GM19395 (cell line): ENCODE data around the gene RDH13.
"Not testable (repeated sequence)": the region's sequence is repeated elsewhere in the genome, so short reads cannot be mapped to it uniquely, and the experiment has no call there.

Experiments
- ATAC-seq: cut with Tn5 transposase; IDR thresholded peaks from one replicate; pipeline ENCODE4 v1.9.1; 2021; ENCODE audit warnings: mild to moderate bottlenecking, moderate library complexity; ENCODE audit not compliant: unreplicated experiment

Gene RDH13

GRCh38 chr19:55079400-55080038, 16.6 kb upstream of the RDH13 start:
- ATAC-seq: no peak

GRCh38 chr19:55078996-55079395, 16.0 kb upstream of the RDH13 start:
- no peak for ATAC-seq

- no peak for ATAC-seq
These were observed 14.2 kb upstream of the RDH13 start for GRCh38 chr19:55077106-55077505.

- ATAC-seq: no peak
These were observed 13.4 kb upstream of the RDH13 start for GRCh38 chr19:55076321-55076720.

GRCh38 chr19:55075371-55075998, 12.5 kb upstream of the RDH13 start, which contains the start of gene EPS8L1:
Gene EPS8L1 (plus strand): TSS chr19:55075869. CDS start chr19:55076445, 576 bp downstream.
- no peak for ATAC-seq

GRCh38 chr19:55071913-55072312, 9.0 kb upstream of the RDH13 start:
- no peak for ATAC-seq

- ATAC-seq: no peak
These were observed 8.2 kb upstream of the RDH13 start for GRCh38 chr19:55071129-55071502.

GRCh38 chr19:55070466-55071128, 7.6 kb upstream of the RDH13 start:
- ATAC-seq: no peak

GRCh38 chr19:55069865-55070197, 6.9 kb upstream of the RDH13 start:
- no peak for ATAC-seq

- no peak for ATAC-seq
These were observed 6.3 kb upstream of the RDH13 start for GRCh38 chr19:55068950-55069864.

GRCh38 chr19:55067869-55068268, 4.9 kb upstream of the RDH13 start:
- ATAC-seq: no peak

- no peak for ATAC-seq
These were observed 3.3 kb upstream of the RDH13 start for GRCh38 chr19:55066107-55066709.

- not testable (repeated sequence) for ATAC-seq
These were observed 2.6 kb upstream of the RDH13 start for GRCh38 chr19:55065516-55065915.

GRCh38 chr19:55063492-55063843, 520 bp upstream of the RDH13 start:
- no peak for ATAC-seq

GRCh38 chr19:55060287-55060686, 2.7 kb downstream of the RDH13 start:
- ATAC-seq: not testable (repeated sequence)

- ATAC-seq: no peak
These were observed 4.0 kb downstream of the RDH13 start for GRCh38 chr19:55058781-55059610.

- ATAC-seq: no peak
These were observed 6.1 kb downstream of the RDH13 start for GRCh38 chr19:55056827-55057226.

GRCh38 chr19:55053735-55054134, 9.2 kb downstream of the RDH13 start:
- ATAC-seq: no peak

GRCh38 chr19:55050749-55051532, 12.0 kb downstream of the RDH13 start:
- ATAC-seq: no peak
